AG09309 (cell line): ENCODE measurements around the gene RHOU.

Experiments used
- DNase-seq: peaks from one replicate; pipeline ENCODE4 v3.0.0-alpha.2; 2010; ENCODE audit warnings: low read depth
- H3K4me3 ChIP-seq: 2 replicates; pipeline ENCODE4 v1.5.1; 2011; ENCODE audit warnings: mild to moderate bottlenecking, low read depth, low read length, moderate library complexity; ENCODE audit not compliant: control insufficient read depth
- TF ChIP-seq, protein P1 (sequence below): IDR thresholded peaks from 2 replicates; pipeline ENCODE4 v1.5.1; 2011; ENCODE audit warnings: mild to moderate bottlenecking, low read depth, low read length, inconsistent platforms; ENCODE audit not compliant: insufficient read depth, control insufficient read depth; ENCODE audit errors: missing control alignments

RHOU gene

DNA sequence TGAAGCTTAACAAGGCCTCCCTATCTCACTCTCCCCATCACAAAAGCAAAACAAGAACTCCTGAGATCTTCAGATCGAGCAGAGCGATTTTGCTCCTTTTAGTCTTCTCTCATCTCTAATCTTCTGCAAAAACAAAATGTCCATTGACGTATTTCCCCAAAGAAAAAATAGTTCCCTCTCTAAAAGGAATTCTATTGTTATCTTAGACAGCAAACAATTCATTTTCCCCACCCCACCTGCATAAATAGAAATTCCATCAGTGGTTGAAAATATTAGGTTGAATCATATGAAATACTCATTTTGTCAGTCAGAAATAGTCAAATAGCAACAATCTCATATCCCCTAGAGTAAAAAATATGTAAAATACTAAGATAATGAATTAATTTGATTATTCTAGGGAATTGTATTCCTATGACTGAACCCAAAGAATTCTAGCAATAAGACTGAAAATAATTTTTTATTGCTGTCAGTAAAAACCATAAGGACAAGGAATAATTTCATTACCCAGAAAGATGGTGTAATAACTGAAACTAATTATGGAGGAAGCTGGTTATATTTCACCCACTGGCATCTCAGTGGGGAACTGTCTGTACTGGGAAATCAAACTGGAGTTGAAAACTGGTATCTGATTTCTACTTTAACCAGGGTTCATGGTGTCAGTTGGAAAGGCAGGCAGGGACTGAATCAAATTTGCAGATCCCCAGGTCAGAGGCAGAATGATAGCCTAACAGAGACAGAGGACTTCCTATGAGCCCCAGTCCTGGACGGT, 51.3 kb downstream of the RHOU start:
- H3K4me3 ChIP-seq, result no peak overlapping the region
- no peak for DNase-seq
- TF ChIP-seq, protein P1, sequence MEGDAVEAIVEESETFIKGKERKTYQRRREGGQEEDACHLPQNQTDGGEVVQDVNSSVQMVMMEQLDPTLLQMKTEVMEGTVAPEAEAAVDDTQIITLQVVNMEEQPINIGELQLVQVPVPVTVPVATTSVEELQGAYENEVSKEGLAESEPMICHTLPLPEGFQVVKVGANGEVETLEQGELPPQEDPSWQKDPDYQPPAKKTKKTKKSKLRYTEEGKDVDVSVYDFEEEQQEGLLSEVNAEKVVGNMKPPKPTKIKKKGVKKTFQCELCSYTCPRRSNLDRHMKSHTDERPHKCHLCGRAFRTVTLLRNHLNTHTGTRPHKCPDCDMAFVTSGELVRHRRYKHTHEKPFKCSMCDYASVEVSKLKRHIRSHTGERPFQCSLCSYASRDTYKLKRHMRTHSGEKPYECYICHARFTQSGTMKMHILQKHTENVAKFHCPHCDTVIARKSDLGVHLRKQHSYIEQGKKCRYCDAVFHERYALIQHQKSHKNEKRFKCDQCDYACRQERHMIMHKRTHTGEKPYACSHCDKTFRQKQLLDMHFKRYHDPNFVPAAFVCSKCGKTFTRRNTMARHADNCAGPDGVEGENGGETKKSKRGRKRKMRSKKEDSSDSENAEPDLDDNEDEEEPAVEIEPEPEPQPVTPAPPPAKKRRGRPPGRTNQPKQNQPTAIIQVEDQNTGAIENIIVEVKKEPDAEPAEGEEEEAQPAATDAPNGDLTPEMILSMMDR, result no peak

DNA sequence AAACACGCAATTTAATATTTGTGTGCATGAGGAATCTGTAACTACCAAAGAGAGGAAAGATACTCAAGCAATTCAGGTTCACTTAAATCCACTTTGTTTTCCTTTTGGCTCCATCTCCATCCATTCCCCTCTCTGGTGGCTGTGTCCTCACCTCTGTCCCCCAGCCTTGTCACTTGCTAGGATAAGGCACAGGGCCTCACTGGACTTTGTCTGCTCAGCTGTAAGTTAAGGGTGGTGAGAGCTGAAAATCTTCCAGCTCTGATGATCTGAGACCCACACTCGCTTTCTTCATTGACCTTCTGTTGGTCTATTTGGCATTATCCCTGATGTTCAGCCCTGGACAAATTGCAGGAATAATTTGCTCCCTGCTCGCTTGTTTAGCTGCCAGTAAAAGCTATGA, 56.5 kb downstream of the RHOU start:
- no peak for DNase-seq
- TF ChIP-seq, protein P1, result no peak
- no peak overlapping the region for H3K4me3 ChIP-seq

DNA sequence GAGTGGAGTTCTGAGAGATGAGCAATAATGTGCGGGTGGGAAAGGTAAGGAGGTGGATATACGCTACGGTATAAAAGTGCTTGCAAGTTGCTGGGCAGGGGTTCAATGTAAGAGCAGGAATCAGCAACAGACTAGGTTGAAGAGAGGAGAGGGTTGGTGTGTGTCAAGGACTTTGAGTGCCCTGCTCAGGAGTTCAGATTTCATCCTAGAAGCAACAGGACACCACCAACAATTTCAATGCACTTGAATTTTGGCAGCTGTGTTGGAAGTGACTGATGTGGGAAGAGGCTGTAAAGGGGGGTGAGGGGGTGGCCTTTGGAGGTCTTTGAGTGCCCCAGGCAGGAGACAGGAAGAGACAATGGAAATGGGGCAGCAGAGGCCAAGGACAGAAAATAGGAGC, 57.3 kb downstream of the RHOU start:
- TF ChIP-seq, protein P1, result no peak
- DNase-seq, result no peak
- H3K4me3 ChIP-seq, result no peak overlapping the region

DNA sequence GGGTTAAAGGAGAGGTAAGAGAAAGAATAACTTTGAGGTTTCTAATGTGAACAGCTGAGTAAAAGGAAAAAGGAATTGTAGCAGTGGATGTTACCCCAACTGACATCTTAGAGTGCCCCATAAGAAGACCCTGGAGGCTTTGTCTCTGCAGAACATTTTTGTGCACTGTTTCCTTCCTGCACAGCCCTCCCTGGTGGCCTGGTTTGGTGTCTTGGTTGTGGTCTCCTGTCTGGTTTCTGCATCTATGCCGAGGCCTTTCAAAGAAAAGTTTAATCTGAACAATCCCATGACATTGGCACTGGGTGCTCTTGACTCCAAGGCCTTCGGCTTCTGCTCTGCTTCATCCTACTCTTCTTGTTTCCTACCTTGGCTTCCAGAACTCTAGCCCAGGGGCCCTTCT, 57.8 kb downstream of the RHOU start:
- TF ChIP-seq, protein P1, result no peak
- H3K4me3 ChIP-seq, result no peak overlapping the region
- DNase-seq, result no peak

DNA sequence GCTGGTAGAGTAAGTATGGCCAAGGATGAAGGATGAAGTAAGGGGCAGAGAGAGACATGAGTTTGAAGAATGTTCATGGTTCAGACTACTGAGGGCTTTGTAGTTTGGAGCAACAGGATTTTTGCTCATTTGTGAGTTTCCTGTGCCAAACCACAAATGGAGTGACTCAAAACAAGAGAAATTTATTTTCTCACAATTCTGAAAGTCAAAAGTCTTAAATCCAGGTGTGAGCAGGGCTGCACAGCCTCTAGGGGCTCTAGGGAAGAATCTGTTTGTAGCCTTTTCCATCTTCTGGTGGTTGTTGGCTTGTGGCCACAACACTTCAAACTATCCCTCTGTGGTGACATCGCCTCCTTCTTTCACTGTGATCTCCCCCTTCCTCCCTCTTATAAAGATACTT, 58.9 kb downstream of the RHOU start:
- no peak overlapping the region for H3K4me3 ChIP-seq
- no peak for DNase-seq
- TF ChIP-seq, protein P1, result no peak

DNA sequence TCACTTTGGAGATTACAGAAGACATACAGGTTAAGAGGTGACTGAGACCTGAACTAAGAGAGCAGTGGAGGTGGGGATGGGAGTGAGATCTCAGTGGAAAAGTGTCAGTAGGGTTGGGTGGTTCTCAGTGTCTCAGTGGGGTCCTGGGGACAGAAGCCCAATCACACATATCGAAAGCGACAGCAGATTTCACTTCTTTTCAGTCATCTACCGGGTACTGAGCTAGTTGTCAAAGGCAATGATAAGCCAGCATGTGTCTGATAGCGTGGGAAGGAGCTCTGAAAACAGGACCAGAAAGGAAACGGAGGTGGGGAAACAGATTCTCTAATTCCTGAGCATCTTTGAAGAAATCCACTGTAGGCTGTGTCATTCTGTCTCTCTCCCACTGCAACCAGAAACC, 59.5 kb downstream of the RHOU start:
- DNase-seq, result no peak
- H3K4me3 ChIP-seq, result no peak overlapping the region
- TF ChIP-seq, protein P1, result no peak
